ENCODE data around the gene MLLT3.

The MLLT3 gene

GRCh38 chr9:20463823-20464222, 158.5 kb downstream of the MLLT3 start:
- no peak overlapping the region for H2AFZ ChIP-seq (ENCODE audit: low read length)
- peaks cover 33% of the 10 kb centered on the region for H3K79me2 ChIP-seq (ENCODE audit: low read length)
- H3K27ac ChIP-seq (ENCODE audit: low read length): no peak overlapping the region
- H3K4me2 ChIP-seq (ENCODE audit: low read depth, low read length): no peak overlapping the region
- H3K9me2 ChIP-seq (replicated peaks; ENCODE audit: insufficient read depth, low read length): no peaks in the 10 kb centered on the region
- H3K4me1 ChIP-seq (ENCODE audit: low read length): no peaks in the 10 kb centered on the region
- TF ChIP-seq EZH2 (optimal IDR thresholded peaks at IDR 0.05; ENCODE audit: low read depth, low read length) (no peak), EZH2phosphoT487 (IDR thresholded peaks at IDR 0.05; ENCODE audit: low read length) (no peak)
- TF ChIP-seq, protein P1, sequence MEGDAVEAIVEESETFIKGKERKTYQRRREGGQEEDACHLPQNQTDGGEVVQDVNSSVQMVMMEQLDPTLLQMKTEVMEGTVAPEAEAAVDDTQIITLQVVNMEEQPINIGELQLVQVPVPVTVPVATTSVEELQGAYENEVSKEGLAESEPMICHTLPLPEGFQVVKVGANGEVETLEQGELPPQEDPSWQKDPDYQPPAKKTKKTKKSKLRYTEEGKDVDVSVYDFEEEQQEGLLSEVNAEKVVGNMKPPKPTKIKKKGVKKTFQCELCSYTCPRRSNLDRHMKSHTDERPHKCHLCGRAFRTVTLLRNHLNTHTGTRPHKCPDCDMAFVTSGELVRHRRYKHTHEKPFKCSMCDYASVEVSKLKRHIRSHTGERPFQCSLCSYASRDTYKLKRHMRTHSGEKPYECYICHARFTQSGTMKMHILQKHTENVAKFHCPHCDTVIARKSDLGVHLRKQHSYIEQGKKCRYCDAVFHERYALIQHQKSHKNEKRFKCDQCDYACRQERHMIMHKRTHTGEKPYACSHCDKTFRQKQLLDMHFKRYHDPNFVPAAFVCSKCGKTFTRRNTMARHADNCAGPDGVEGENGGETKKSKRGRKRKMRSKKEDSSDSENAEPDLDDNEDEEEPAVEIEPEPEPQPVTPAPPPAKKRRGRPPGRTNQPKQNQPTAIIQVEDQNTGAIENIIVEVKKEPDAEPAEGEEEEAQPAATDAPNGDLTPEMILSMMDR (IDR thresholded peaks at IDR 0.05; ENCODE audit: low read length): no peak
- no peaks in the 10 kb centered on the region for H3K9me3 ChIP-seq (replicated peaks; ENCODE audit: insufficient read depth, low read length)
- H3K9ac ChIP-seq (ENCODE audit: low read length): no peak overlapping the region
- H4K20me1 ChIP-seq (ENCODE audit: insufficient read depth, low read length): no peaks in the 10 kb centered on the region
- H3K27me3 ChIP-seq (replicated peaks; ENCODE audit: insufficient read depth, low read length): no peaks in the 10 kb centered on the region
- H3K4me3 ChIP-seq (ENCODE audit: low read length): no peak overlapping the region
- no peaks in the 10 kb centered on the region for H3F3A ChIP-seq (ENCODE audit: insufficient read depth, low read length)
- H3K36me3 ChIP-seq (replicated peaks; ENCODE audit: insufficient read depth, low read length): no peaks in the 10 kb centered on the region
- DNase-seq: no peak

DNA sequence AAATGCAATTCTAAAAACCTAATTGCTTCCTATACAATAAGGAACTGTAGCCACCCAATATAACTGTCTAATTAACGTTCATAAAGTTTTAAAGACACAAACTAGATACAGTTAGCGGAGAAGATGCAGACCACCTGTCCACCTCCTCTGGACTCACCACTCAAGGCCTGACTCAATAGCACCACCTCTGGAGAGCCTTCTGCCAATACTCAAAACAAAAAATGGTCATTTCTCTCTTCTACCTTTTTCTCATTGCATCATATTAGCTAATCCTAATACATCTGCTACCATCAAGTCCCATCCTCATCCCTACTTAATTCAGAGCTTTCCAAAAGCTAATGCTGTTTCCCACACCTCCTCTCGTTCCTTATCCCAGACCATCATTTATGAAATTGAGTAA, 159.9 kb downstream of the MLLT3 start:
- Histone ChIP-seq H3F3A (ENCODE audit: insufficient read depth, low read length) (no peaks in the 10 kb centered on the region), H3K4me2 (ENCODE audit: low read depth, low read length) (no peak overlapping the region), H2AFZ (ENCODE audit: low read length) (no peak overlapping the region), H4K20me1 (ENCODE audit: insufficient read depth, low read length) (no peaks in the 10 kb centered on the region), H3K9ac (ENCODE audit: low read length) (no peak overlapping the region), H3K79me2 (ENCODE audit: low read length) (peaks cover 35% of the 10 kb centered on the region), H3K27ac (ENCODE audit: low read length) (no peak overlapping the region), H3K36me3 (replicated peaks; ENCODE audit: insufficient read depth, low read length) (no peaks in the 10 kb centered on the region), H3K27me3 (replicated peaks; ENCODE audit: insufficient read depth, low read length) (no peaks in the 10 kb centered on the region), H3K9me2 (replicated peaks; ENCODE audit: insufficient read depth, low read length) (no peaks in the 10 kb centered on the region), H3K4me1 (ENCODE audit: low read length) (no peaks in the 10 kb centered on the region), H3K4me3 (ENCODE audit: low read length) (no peak overlapping the region), H3K9me3 (replicated peaks; ENCODE audit: insufficient read depth, low read length) (no peaks in the 10 kb centered on the region)
- DNase-seq: no peak
- TF ChIP-seq, protein P1 (IDR thresholded peaks at IDR 0.05; ENCODE audit: low read length): no peak
- TF ChIP-seq EZH2phosphoT487 (IDR thresholded peaks at IDR 0.05; ENCODE audit: low read length) (no peak), EZH2 (optimal IDR thresholded peaks at IDR 0.05; ENCODE audit: low read depth, low read length) (no peak)

DNA sequence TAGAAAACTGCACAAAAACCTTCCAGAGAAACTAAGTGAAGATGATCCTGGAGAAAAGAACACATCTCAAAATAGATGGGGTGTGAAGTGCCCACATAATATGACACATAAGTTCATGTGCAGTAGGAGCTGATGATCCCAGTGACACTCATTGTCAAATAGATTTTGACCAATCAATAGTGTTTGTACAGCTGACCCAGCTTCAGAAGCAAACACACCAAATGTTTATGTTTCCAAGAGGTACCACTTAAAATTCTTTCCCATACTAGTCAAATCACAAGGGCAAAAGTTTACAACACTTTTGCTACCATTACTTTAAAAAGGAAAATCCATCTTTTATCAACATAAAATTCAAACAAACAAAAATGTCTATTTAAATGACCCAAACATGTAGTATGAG, 175.0 kb downstream of the MLLT3 start:
- H3K4me3 ChIP-seq (ENCODE audit: low read length): no peak overlapping the region
- no peaks in the 10 kb centered on the region for H3K9me3 ChIP-seq (replicated peaks; ENCODE audit: insufficient read depth, low read length)
- TF ChIP-seq EZH2 (optimal IDR thresholded peaks at IDR 0.05; ENCODE audit: low read depth, low read length) (no peak), EZH2phosphoT487 (IDR thresholded peaks at IDR 0.05; ENCODE audit: low read length) (no peak)
- TF ChIP-seq, protein P1 (IDR thresholded peaks at IDR 0.05; ENCODE audit: low read length): no peak
- peaks cover 3% of the 10 kb centered on the region; the same call in 1 of the 2 replicates for H3K79me2 ChIP-seq (ENCODE audit: low read length)
- DNase-seq: no peak
- H3K27ac ChIP-seq (ENCODE audit: low read length): no peak overlapping the region
- H3K4me2 ChIP-seq (ENCODE audit: low read depth, low read length): no peak overlapping the region
- no peaks in the 10 kb centered on the region for H4K20me1 ChIP-seq (ENCODE audit: insufficient read depth, low read length)
- no peaks in the 10 kb centered on the region for H3K27me3 ChIP-seq (replicated peaks; ENCODE audit: insufficient read depth, low read length)
- no peaks in the 10 kb centered on the region for H3K36me3 ChIP-seq (replicated peaks; ENCODE audit: insufficient read depth, low read length)
- no peaks in the 10 kb centered on the region for H3K9me2 ChIP-seq (replicated peaks; ENCODE audit: insufficient read depth, low read length)
- 0 out of 2 replicates have a peak, but pooled peaks cover 13% of the 10 kb centered on the region for H3K4me1 ChIP-seq (ENCODE audit: low read length)
- peaks cover 6% of the 10 kb centered on the region for H3F3A ChIP-seq (ENCODE audit: insufficient read depth, low read length)
- no peak overlapping the region for H3K9ac ChIP-seq (ENCODE audit: low read length)
- no peak overlapping the region for H2AFZ ChIP-seq (ENCODE audit: low read length)

Data from MM.1S (cell line).